Endothelial cell of umbilical vein (primary cell): ENCODE measurements around the gene LAP3. TPM values are rescaled to one million over a fixed set of nuclear protein-coding genes. Genes with fewer than 3 reads are reported as not detected.

Source experiments
- BruUV-seq: library from RNA; stranded (reverse); fragments of 400-500 nt; replicated peaks from 2 replicates; lab custom pipeline; 2021; lab: Mats Ljungman, UMichigan
- CTCF ChIA-PET: fragments of 300-600, 350-600 bp; sonication (Branson Sonifier 250); formaldehyde crosslinking; loops from one replicate; lab custom pipeline; 2021; ENCODE audit warnings: antibody characterized with exemption, inconsistent platforms; lab: Charles Lee
- POLR2A ChIA-PET: fragments of 300-600, 350-600 bp; sonication (Branson Sonifier 250); formaldehyde crosslinking; loops from one replicate; lab custom pipeline; 2021; ENCODE audit warnings: antibody characterized with exemption, inconsistent platforms; lab: Charles Lee
- DNase-seq: peaks from one replicate; pipeline ENCODE4 v3.0.0-alpha.2; 2011; ENCODE audit warnings: low read depth, low spot score
- FAIRE-seq: peaks from 2 replicates; lab custom pipeline; 2011; peaks lifted over from hg19 to GRCh38; lab: Jason Lieb, UNC
- H2AFZ ChIP-seq: 2 replicates; pipeline ENCODE4 v1.6.0; 2012; ENCODE audit warnings: low read depth, low read length, control low read depth, inconsistent platforms
- H3K27ac ChIP-seq: 2 replicates; pipeline ENCODE4 v1.5.1; 2011; ENCODE audit warnings: low read depth, mild to moderate bottlenecking, control low read depth, low read length, moderate library complexity; ENCODE audit not compliant: insufficient read depth
- H3K27me3 ChIP-seq, 2 experiments: 2 replicates each; pipeline versions ENCODE4 v1.6.0 to v1.6.1; 2011; ENCODE audit warnings: low read length in 2 of 2, mixed read lengths in 1 of 2; ENCODE audit not compliant: control insufficient read depth in 2 of 2, insufficient read depth in 2 of 2
- H3K36me3 ChIP-seq, 2 experiments: 2 replicates in 1 of 2; 3 replicates in 1 of 2; pipeline ENCODE4 v1.5.1; 2011; ENCODE audit warnings: low read length in 2 of 2, mild to moderate bottlenecking in 1 of 2, moderate library complexity in 1 of 2; ENCODE audit not compliant: control insufficient read depth in 2 of 2, insufficient read depth in 2 of 2; ENCODE audit errors: extremely low read depth in 1 of 2
- H3K4me1 ChIP-seq: 3 replicates; pipeline ENCODE4 v1.5.1; 2011; ENCODE audit warnings: mild to moderate bottlenecking, low read length; ENCODE audit not compliant: control insufficient read depth, insufficient read depth; ENCODE audit errors: extremely low read depth
- H3K4me2 ChIP-seq: 2 replicates; pipeline ENCODE4 v1.6.1; 2011; ENCODE audit warnings: low read length, control low read depth, mixed read lengths; ENCODE audit not compliant: insufficient read depth
- H3K4me3 ChIP-seq, 3 experiments: fragments of 200-600 bp in 1 of 3; sonication (generic), shearing (Covaris generic) in 1 of 3; replicated peaks in 1 of 3; 2 replicates each; pipeline ENCODE4 v1.5.1; 2011 to 2016; ENCODE audit warnings: control low read depth in 3 of 3, low read length in 3 of 3, mild to moderate bottlenecking in 2 of 3, inconsistent platforms in 1 of 3, low read depth in 1 of 3, moderate library complexity in 1 of 3; ENCODE audit not compliant: insufficient read depth in 1 of 3
- H3K79me2 ChIP-seq: 2 replicates; pipeline ENCODE4 v1.6.0; 2012; ENCODE audit warnings: low read length, inconsistent platforms; ENCODE audit not compliant: control insufficient read depth, insufficient read depth
- H3K9ac ChIP-seq: replicated peaks from 2 replicates; pipeline ENCODE3; 2011; ENCODE audit warnings: low read length, control low read depth; ENCODE audit not compliant: insufficient read depth; ENCODE audit errors: extremely low read depth
- H3K9me1 ChIP-seq: replicated peaks from 3 replicates; pipeline ENCODE4 v1.6.0; 2011; ENCODE audit warnings: mild to moderate bottlenecking, low read length; ENCODE audit not compliant: control insufficient read depth, insufficient read depth; ENCODE audit errors: extremely low read depth
- H3K9me3 ChIP-seq: replicated peaks from 2 replicates; pipeline ENCODE4 v1.5.1; 2012; ENCODE audit warnings: low read length, inconsistent platforms; ENCODE audit not compliant: control insufficient read depth, insufficient read depth
- H4K20me1 ChIP-seq: replicated peaks from 2 replicates; pipeline ENCODE3; 2011; ENCODE audit warnings: mild to moderate bottlenecking, low read length; ENCODE audit not compliant: control insufficient read depth, insufficient read depth; ENCODE audit errors: extremely low read depth
- CTCF ChIP-seq, 2 donors: IDR thresholded peaks; 1 replicate in 1 of 2; 2 replicates in 1 of 2; pipeline ENCODE4 v1.5.1; 2011; ENCODE audit warnings: low read length in 2 of 2, mild to moderate bottlenecking in 2 of 2, moderate library complexity in 2 of 2, control low read depth in 1 of 2, inconsistent platforms in 1 of 2, low read depth in 1 of 2; ENCODE audit not compliant: insufficient read depth in 1 of 2; ENCODE audit errors: extremely low read depth in 1 of 2
- EZH2 ChIP-seq: IDR thresholded peaks from 2 replicates; pipeline ENCODE4 v1.6.1; 2012; ENCODE audit warnings: borderline replicate concordance, low read depth, mild to moderate bottlenecking, moderate library complexity, low read length, inconsistent platforms; ENCODE audit not compliant: severe bottlenecking
- FOS ChIP-seq: IDR thresholded peaks from 2 replicates; pipeline ENCODE4 v1.6.1; 2011; ENCODE audit warnings: mild to moderate bottlenecking, low read length, moderate library complexity, borderline replicate concordance; ENCODE audit not compliant: insufficient read depth
- JUN ChIP-seq: IDR thresholded peaks from 2 replicates; pipeline ENCODE4 v1.6.1; 2011; ENCODE audit warnings: borderline replicate concordance, low read depth; ENCODE audit not compliant: insufficient read length, insufficient read depth
- MYC ChIP-seq: IDR thresholded peaks from one replicate; pipeline ENCODE4 v1.6.1; 2011; ENCODE audit warnings: mild to moderate bottlenecking, low read depth, low read length
- POLR2A ChIP-seq: IDR thresholded peaks from 2 replicates; pipeline ENCODE4 v1.6.1; 2012; ENCODE audit warnings: low read depth, mild to moderate bottlenecking, control low read depth, low read length
- POLR2AphosphoS5 ChIP-seq: IDR thresholded peaks from 2 replicates; pipeline ENCODE4 v1.6.1; 2012; ENCODE audit warnings: low read depth, mild to moderate bottlenecking, control low read depth, low read length, moderate library complexity; ENCODE audit not compliant: insufficient read depth
- dilution Hi-C: fragments of 300-500 bp; cut with MboI; formaldehyde crosslinking; loops from one replicate; pipeline ENCODE4 v1.15.0; 2019; ENCODE audit warnings: low sequenced_read_pairs; ENCODE audit not compliant: extremely low pct_ligation_motif_present
- intact Hi-C: fragments of 100-400 bp; cut with micrococcal nuclease; formaldehyde crosslinking; loops from one replicate; pipeline ENCODE4 v1.10.0; 2022
- polyA plus RNA-seq, 4 experiments: library from polyadenylated mRNA; depleted of rRNA in 3 of 4; stranded (reverse) in 3 of 4; unstranded in 1 of 4; fragments of >200 nt; gene quantifications; 2 replicates each; pipeline versions ENCODE4 v1.2.1 to v1.2.3, GENCODE V29; 2011 to 2012; ENCODE audit warnings: missing spikeins in 1 of 4
- total RNA-seq: library from RNA; stranded (reverse); gene quantifications from 2 replicates; pipeline ENCODE4 v1.2.3, GENCODE V29; 2021
- TF ChIP-seq, protein P1 (sequence below): IDR thresholded peaks from 2 replicates; pipeline ENCODE4 v1.6.1; 2011; ENCODE audit not compliant: insufficient read depth, insufficient read length

LAP3 gene
- total and polyA plus RNA-seq, 2 donors (not counting 3 experiments of a cell fraction or from before 2014, with no cell fraction given): 82.4 to 94.8 TPM

GRCh38 chr4:17558941-17559708 lies 17.9 kb upstream of the LAP3 start:
- no peak for DNase-seq
- ChIA-PET CTCF (interaction anchor here (2.4 kb wide), 1 partner anchor 10 kb away, joined by 7 read pairs; no protein-coding TSS in a partner anchor), POLR2A (no interaction called here)
- no peak for FAIRE-seq
- H3K4me2 ChIP-seq: no peak overlapping the region
- H3K27ac ChIP-seq: no peak overlapping the region
- no peaks in the 10 kb centered on the region for H4K20me1 ChIP-seq
- H3K4me3 ChIP-seq: no peak overlapping the region
- intact Hi-C loops (no loop called here), dilution Hi-C loops (no loop called here)
- peaks cover 7 to 8% of the 10 kb centered on the region in 2 experiments for H3K27me3 ChIP-seq
- H3K9me1 ChIP-seq: no peaks in the 10 kb centered on the region
- no peak overlapping the region for H2AFZ ChIP-seq
- no peaks in the 10 kb centered on the region for H3K79me2 ChIP-seq
- H3K9me3 ChIP-seq: no peaks in the 10 kb centered on the region
- no TSS peak for BruUV-seq
- no peaks in the 10 kb centered on the region for H3K4me1 ChIP-seq
- no peaks in the 10 kb centered on the region for H3K36me3 ChIP-seq
- TF ChIP-seq POLR2AphosphoS5: no peak
- no peak for TF ChIP-seq POLR2A
- TF ChIP-seq JUN: no peak
- no peak for TF ChIP-seq CTCF (IDR thresholded peaks at IDR 0.05; ENCODE audit: extremely low read depth in 1 of 2, insufficient read depth in 1 of 2, low read depth in 1 of 2, low read length in 2 of 2)
- no peak for TF ChIP-seq MYC
- H3K9ac ChIP-seq: no peak overlapping the region

DNA sequence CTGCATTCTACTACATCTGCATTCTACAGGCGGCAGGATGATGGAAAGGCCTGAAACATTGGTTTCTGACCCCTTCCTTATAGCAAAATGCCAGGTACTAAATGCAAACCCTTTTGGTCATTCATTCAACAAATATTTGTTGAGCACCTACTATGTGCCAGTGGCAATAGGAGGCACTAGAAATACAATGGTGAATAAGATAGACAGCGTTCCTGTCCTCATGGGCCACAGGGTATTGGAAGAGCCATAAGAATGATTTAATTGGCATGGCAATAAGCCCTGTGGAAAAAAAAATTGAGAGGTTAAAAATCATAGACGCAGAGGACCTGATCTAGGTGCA lies 17.3 kb upstream of the LAP3 start:
- Histone ChIP-seq H4K20me1 (no peaks in the 10 kb centered on the region), H3K9me3 (no peaks in the 10 kb centered on the region), H3K36me3 (no peaks in the 10 kb centered on the region), H3K4me3 (no peak overlapping the region), H3K27me3 (peaks cover 6% of the 10 kb centered on the region in 2 experiments), H2AFZ (no peak overlapping the region), H3K9me1 (no peaks in the 10 kb centered on the region), H3K4me1 (no peaks in the 10 kb centered on the region), H3K79me2 (no peaks in the 10 kb centered on the region), H3K27ac (no peak overlapping the region), H3K4me2 (no peak overlapping the region), H3K9ac (no peak overlapping the region)
- intact Hi-C loops: no loop called here
- CTCF ChIA-PET: interaction anchor here (2.4 kb wide), 1 partner anchor 10 kb away, joined by 7 read pairs; no protein-coding TSS in a partner anchor
- BruUV-seq: no TSS peak
- POLR2A ChIA-PET: no interaction called here
- TF ChIP-seq, protein P1, sequence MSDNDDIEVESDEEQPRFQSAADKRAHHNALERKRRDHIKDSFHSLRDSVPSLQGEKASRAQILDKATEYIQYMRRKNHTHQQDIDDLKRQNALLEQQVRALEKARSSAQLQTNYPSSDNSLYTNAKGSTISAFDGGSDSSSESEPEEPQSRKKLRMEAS: no peak
- no peak for TF ChIP-seq JUN
- no peak for TF ChIP-seq EZH2
- TF ChIP-seq MYC: no peak
- TF ChIP-seq CTCF (IDR thresholded peaks at IDR 0.05; ENCODE audit: extremely low read depth in 1 of 2, insufficient read depth in 1 of 2, low read depth in 1 of 2, low read length in 2 of 2): no peak
- no peak for TF ChIP-seq FOS
- dilution Hi-C loops: no loop called here
- FAIRE-seq (no peak), DNase-seq (no peak)
